Liver (tissue), 9 donors: ENCODE results near the gene KIF21B. TPM values are rescaled to one million over a fixed set of nuclear protein-coding genes. Genes with fewer than 3 reads are reported as not detected.

Source experiments
- DNase-seq: peaks from one replicate; pipeline ENCODE4 v3.0.0-alpha.2; 2017; ENCODE audit warnings: low spot score
- H3K27ac ChIP-seq, 2 donors: one replicate each; pipeline ENCODE4 v1.7.0; 2013; ENCODE audit warnings: inconsistent platforms in 2 of 2, low read length in 2 of 2, control low read depth in 1 of 2, low read depth in 1 of 2, mild to moderate bottlenecking in 1 of 2
- H3K27me3 ChIP-seq, 4 donors: one replicate each; pipeline versions ENCODE4 v1.6.1 to v1.7.0; 2013; ENCODE audit warnings: low read length in 3 of 4, inconsistent platforms in 1 of 4, mild to moderate bottlenecking in 1 of 4, moderate library complexity in 1 of 4; ENCODE audit not compliant: control insufficient read depth in 4 of 4, insufficient read depth in 4 of 4
- H3K36me3 ChIP-seq, 4 donors: one replicate each; pipeline versions ENCODE4 v1.6.1 to v1.7.0; 2013; ENCODE audit warnings: low read length in 3 of 4, mild to moderate bottlenecking in 3 of 4, low read depth in 1 of 4, moderate library complexity in 1 of 4; ENCODE audit not compliant: control insufficient read depth in 4 of 4, insufficient read depth in 3 of 4
- H3K4me1 ChIP-seq, 4 donors: one replicate each; pipeline versions ENCODE4 v1.6.1 to v1.7.0; 2013; ENCODE audit warnings: low read length in 3 of 4, mild to moderate bottlenecking in 3 of 4, moderate library complexity in 1 of 4; ENCODE audit not compliant: control insufficient read depth in 4 of 4, insufficient read depth in 4 of 4
- H3K4me3 ChIP-seq, 3 donors: one replicate each; pipeline versions ENCODE4 v1.6.1 to v1.7.0; 2013; ENCODE audit warnings: low read length in 3 of 3, control low read depth in 1 of 3, low read depth in 1 of 3, mild to moderate bottlenecking in 1 of 3
- H3K9ac ChIP-seq, 2 donors: one replicate each; pipeline ENCODE4 v1.7.0; 2013; ENCODE audit warnings: low read length in 2 of 2, mild to moderate bottlenecking in 2 of 2, moderate library complexity in 2 of 2, control low read depth in 1 of 2, low read depth in 1 of 2
- H3K9me3 ChIP-seq, 4 donors: one replicate each; pipeline versions ENCODE4 v1.6.1 to v1.7.0; 2013; ENCODE audit warnings: low read length in 3 of 4; ENCODE audit not compliant: control insufficient read depth in 4 of 4
- EGR1 ChIP-seq, 2 donors: IDR thresholded peaks; 2 replicates each; pipeline ENCODE4 v1.6.1; 2016 to 2018; ENCODE audit warnings: antibody characterized with exemption in 2 of 2, low read depth in 2 of 2
- FOXA1 ChIP-seq: IDR thresholded peaks from 2 replicates; pipeline ENCODE4 v1.6.1; 2016; ENCODE audit warnings: antibody characterized with exemption
- FOXA2 ChIP-seq: IDR thresholded peaks from 2 replicates; pipeline ENCODE4 v1.6.1; 2016; ENCODE audit warnings: antibody characterized with exemption
- GABPA ChIP-seq, 2 donors: IDR thresholded peaks in 1 of 2; conservative IDR thresholded peaks in 1 of 2; 2 replicates each; pipeline ENCODE4 v1.6.1; 2016; ENCODE audit warnings: antibody characterized with exemption in 2 of 2, mild to moderate bottlenecking in 1 of 2, moderate library complexity in 1 of 2
- HNF4A ChIP-seq, 2 donors: conservative IDR thresholded peaks; 2 replicates each; pipeline ENCODE4 v1.6.1; 2016; ENCODE audit warnings: antibody characterized with exemption in 2 of 2, mild to moderate bottlenecking in 2 of 2
- HNF4G ChIP-seq: IDR thresholded peaks from 2 replicates; pipeline ENCODE4 v1.6.1; 2016; ENCODE audit warnings: antibody characterized with exemption
- JUND ChIP-seq, 2 donors: IDR thresholded peaks; 2 replicates each; pipeline ENCODE4 v1.6.1; 2016; ENCODE audit warnings: antibody characterized with exemption in 2 of 2
- NR2F2 ChIP-seq: IDR thresholded peaks from 2 replicates; pipeline ENCODE4 v1.6.1; 2016; ENCODE audit warnings: antibody characterized with exemption
- RAD21 ChIP-seq, 2 donors: IDR thresholded peaks; 2 replicates each; pipeline ENCODE4 v1.6.1; 2016; ENCODE audit warnings: antibody characterized with exemption in 2 of 2, mild to moderate bottlenecking in 2 of 2
- RXRA ChIP-seq, 2 donors: IDR thresholded peaks; 2 replicates each; pipeline ENCODE4 v1.6.1; 2017 to 2018; ENCODE audit warnings: antibody characterized with exemption in 2 of 2, mild to moderate bottlenecking in 1 of 2
- SP1 ChIP-seq: IDR thresholded peaks from 2 replicates; pipeline ENCODE4 v1.6.1; 2018; ENCODE audit warnings: antibody characterized with exemption, mild to moderate bottlenecking
- TAF1 ChIP-seq: conservative IDR thresholded peaks from 2 replicates; pipeline ENCODE4 v1.6.1; 2016; ENCODE audit warnings: antibody characterized with exemption, mild to moderate bottlenecking
- YY1 ChIP-seq: IDR thresholded peaks from 2 replicates; pipeline ENCODE4 v1.6.1; 2016; ENCODE audit warnings: antibody characterized with exemption, mild to moderate bottlenecking
- WGBS: extraction: QIAGEN DNeasy Blood & Tissue Kit; methylation state at CpG from one replicate; pipeline ENCODE4 v1.1.7; 2013; 5-methylcytosine and 5-hydroxymethylcytosine counted together
- polyA plus RNA-seq, 2 donors: library from polyadenylated mRNA; stranded (reverse) in 1 of 2; unstranded in 1 of 2; fragments of 200-250 nt in 1 of 2; fragments of >200 nt in 1 of 2; fragmentation: Nextera tagmentation in 1 of 2; extraction: Ambion mirVana in 1 of 2; gene quantifications; one replicate each; pipeline versions ENCODE4 v1.2.1 to v1.2.3, GENCODE V29; 2013 to 2015
- total RNA-seq, 2 donors: library from RNA; depleted of rRNA; stranded (reverse); fragments of >200 nt; gene quantifications; one replicate each; pipeline ENCODE4 v1.2.3, GENCODE V29; 2014
- TF ChIP-seq, protein P1 (sequence below): fragments of 150-350 bp; IDR thresholded peaks from 2 replicates; pipeline ENCODE4 v1.5.1; 2017; ENCODE audit warnings: improper control_type of control experiment, low read depth, low read length; ENCODE audit not compliant: missing input control
- TF ChIP-seq, protein P2 (sequence below): IDR thresholded peaks from 2 replicates; pipeline ENCODE4 v1.6.1; 2016; ENCODE audit warnings: antibody characterized with exemption, mild to moderate bottlenecking
- TF ChIP-seq, protein P3 (sequence below): IDR thresholded peaks from 2 replicates; pipeline ENCODE4 v1.6.1; 2016; ENCODE audit warnings: antibody characterized with exemption
- TF ChIP-seq, protein P4 (sequence below): IDR thresholded peaks from 2 replicates; pipeline ENCODE4 v1.6.1; 2016; ENCODE audit warnings: antibody characterized with exemption
- TF ChIP-seq, protein P5 (sequence below): IDR thresholded peaks from 2 replicates; pipeline ENCODE4 v1.6.1; 2016; ENCODE audit warnings: antibody characterized with exemption
- donor health status: healthy.
- donor health status: healthy.
- donor health status: healthy.
- donor health status: healthy.
- donor health status: healthy.

KIF21B gene
- total and polyA plus RNA-seq, 4 donors: 0.42 to 1.9 (median 1.0) TPM

DNA sequence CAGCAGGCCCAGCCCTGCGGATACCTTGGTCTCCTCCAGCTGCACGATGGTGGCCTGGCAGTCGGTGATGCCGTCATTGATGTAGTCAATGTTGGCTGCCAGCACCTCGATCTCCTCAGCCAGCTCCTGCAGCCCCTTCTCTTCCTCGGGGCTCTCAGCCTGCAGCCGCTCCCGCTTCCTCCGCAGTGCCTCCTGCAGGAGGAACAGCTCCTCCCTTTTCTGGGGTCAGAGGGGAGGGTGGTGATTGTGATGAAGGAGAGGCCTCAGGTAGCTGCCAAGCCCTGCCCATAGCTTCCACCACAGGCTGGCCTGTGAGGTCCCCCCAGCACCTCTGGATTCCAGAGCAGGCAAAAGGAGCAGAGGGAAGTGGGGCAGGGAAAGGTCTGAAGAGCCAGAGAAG, 33.4 kb downstream of the KIF21B start:
- DNase-seq: no peak
- WGBS: 95% methylated on average over 9 of the region's 9 CpGs

More for the DNA sequence above, 33.4 kb downstream of the KIF21B start:
- TF ChIP-seq EGR1 (IDR thresholded peaks at IDR 0.05; ENCODE audit: low read depth in 2 of 2) (no peak), YY1 (no peak), NR2F2 (no peak), GABPA (IDR thresholded peaks at IDR 0.05 in 1 of 2, conservative IDR thresholded peaks at IDR 0.05 in 1 of 2) (no peak), FOXA2 (no peak), HNF4G (no peak), SP1 (no peak), FOXA1 (no peak), HNF4A (conservative IDR thresholded peaks at IDR 0.05) (no peak), TAF1 (no peak), RXRA (IDR thresholded peaks at IDR 0.05) (no peak), RAD21 (IDR thresholded peaks at IDR 0.05) (no peak), JUND (IDR thresholded peaks at IDR 0.05) (no peak)
- TF ChIP-seq, protein P1, sequence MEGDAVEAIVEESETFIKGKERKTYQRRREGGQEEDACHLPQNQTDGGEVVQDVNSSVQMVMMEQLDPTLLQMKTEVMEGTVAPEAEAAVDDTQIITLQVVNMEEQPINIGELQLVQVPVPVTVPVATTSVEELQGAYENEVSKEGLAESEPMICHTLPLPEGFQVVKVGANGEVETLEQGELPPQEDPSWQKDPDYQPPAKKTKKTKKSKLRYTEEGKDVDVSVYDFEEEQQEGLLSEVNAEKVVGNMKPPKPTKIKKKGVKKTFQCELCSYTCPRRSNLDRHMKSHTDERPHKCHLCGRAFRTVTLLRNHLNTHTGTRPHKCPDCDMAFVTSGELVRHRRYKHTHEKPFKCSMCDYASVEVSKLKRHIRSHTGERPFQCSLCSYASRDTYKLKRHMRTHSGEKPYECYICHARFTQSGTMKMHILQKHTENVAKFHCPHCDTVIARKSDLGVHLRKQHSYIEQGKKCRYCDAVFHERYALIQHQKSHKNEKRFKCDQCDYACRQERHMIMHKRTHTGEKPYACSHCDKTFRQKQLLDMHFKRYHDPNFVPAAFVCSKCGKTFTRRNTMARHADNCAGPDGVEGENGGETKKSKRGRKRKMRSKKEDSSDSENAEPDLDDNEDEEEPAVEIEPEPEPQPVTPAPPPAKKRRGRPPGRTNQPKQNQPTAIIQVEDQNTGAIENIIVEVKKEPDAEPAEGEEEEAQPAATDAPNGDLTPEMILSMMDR: no peak
- TF ChIP-seq, protein P2, sequence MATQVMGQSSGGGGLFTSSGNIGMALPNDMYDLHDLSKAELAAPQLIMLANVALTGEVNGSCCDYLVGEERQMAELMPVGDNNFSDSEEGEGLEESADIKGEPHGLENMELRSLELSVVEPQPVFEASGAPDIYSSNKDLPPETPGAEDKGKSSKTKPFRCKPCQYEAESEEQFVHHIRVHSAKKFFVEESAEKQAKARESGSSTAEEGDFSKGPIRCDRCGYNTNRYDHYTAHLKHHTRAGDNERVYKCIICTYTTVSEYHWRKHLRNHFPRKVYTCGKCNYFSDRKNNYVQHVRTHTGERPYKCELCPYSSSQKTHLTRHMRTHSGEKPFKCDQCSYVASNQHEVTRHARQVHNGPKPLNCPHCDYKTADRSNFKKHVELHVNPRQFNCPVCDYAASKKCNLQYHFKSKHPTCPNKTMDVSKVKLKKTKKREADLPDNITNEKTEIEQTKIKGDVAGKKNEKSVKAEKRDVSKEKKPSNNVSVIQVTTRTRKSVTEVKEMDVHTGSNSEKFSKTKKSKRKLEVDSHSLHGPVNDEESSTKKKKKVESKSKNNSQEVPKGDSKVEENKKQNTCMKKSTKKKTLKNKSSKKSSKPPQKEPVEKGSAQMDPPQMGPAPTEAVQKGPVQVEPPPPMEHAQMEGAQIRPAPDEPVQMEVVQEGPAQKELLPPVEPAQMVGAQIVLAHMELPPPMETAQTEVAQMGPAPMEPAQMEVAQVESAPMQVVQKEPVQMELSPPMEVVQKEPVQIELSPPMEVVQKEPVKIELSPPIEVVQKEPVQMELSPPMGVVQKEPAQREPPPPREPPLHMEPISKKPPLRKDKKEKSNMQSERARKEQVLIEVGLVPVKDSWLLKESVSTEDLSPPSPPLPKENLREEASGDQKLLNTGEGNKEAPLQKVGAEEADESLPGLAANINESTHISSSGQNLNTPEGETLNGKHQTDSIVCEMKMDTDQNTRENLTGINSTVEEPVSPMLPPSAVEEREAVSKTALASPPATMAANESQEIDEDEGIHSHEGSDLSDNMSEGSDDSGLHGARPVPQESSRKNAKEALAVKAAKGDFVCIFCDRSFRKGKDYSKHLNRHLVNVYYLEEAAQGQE: no peak
- TF ChIP-seq, protein P3, sequence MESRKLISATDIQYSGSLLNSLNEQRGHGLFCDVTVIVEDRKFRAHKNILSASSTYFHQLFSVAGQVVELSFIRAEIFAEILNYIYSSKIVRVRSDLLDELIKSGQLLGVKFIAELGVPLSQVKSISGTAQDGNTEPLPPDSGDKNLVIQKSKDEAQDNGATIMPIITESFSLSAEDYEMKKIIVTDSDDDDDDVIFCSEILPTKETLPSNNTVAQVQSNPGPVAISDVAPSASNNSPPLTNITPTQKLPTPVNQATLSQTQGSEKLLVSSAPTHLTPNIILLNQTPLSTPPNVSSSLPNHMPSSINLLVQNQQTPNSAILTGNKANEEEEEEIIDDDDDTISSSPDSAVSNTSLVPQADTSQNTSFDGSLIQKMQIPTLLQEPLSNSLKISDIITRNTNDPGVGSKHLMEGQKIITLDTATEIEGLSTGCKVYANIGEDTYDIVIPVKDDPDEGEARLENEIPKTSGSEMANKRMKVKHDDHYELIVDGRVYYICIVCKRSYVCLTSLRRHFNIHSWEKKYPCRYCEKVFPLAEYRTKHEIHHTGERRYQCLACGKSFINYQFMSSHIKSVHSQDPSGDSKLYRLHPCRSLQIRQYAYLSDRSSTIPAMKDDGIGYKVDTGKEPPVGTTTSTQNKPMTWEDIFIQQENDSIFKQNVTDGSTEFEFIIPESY: no peak
- TF ChIP-seq, protein P4, sequence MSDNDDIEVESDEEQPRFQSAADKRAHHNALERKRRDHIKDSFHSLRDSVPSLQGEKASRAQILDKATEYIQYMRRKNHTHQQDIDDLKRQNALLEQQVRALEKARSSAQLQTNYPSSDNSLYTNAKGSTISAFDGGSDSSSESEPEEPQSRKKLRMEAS: no peak
- TF ChIP-seq, protein P5, sequence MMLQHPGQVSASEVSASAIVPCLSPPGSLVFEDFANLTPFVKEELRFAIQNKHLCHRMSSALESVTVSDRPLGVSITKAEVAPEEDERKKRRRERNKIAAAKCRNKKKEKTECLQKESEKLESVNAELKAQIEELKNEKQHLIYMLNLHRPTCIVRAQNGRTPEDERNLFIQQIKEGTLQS: no peak
- Histone ChIP-seq H3K27ac (no peak overlapping the region), H3K4me1 (no peaks in the 10 kb centered on the region), H3K27me3 (no peaks in the 10 kb centered on the region), H3K36me3 (peaks cover 0 to 2% (median under 1%) of the 10 kb centered on the region in 4 donors), H3K9me3 (no peaks in the 10 kb centered on the region), H3K9ac (no peak overlapping the region), H3K4me3 (no peak overlapping the region)
